Measurements from ENCODE around the gene BATF3. TPM values are rescaled to one million over a fixed set of nuclear protein-coding genes. Genes with fewer than 3 reads are reported as not detected.

BATF3 gene
- total RNA-seq, 3 donors from 2014 or later (not counting 1 experiment from before 2014, with no cell fraction given) = 0.25 to 3.6 (median 1.2) TPM

- WGBS (ENCODE audit: insufficient coverage) = 85% methylated on average over 4 of the region's 7 CpGs
- intact Hi-C loops (cut with micrococcal nuclease) = no loop called here
- H3K4me3 ChIP-seq (ENCODE audit: low read length) = no peak overlapping the region
- Mint-ChIP-seq H3K4me3 (no peak overlapping the region), H3K27me3 (ENCODE audit: low read depth in 2 of 2) (peaks cover 23 to 40% of the 10 kb centered on the region in 2 donors), H3K4me1 (peaks cover 17 to 23% of the 10 kb centered on the region in 2 donors), H3K27ac (no peak overlapping the region), H3K9me3 (no peaks in the 10 kb centered on the region), H3K36me3 (no peaks in the 10 kb centered on the region)
- H3K4me1 ChIP-seq (ENCODE audit: control insufficient read depth, insufficient read depth, low read length) = peaks cover 28% of the 10 kb centered on the region
- no peaks in the 10 kb centered on the region for H3K27me3 ChIP-seq (ENCODE audit: control insufficient read depth, insufficient read depth, low read length)
- no peaks in the 10 kb centered on the region for H3K36me3 ChIP-seq (ENCODE audit: control insufficient read depth, insufficient read depth, low read length)
- no peaks in the 10 kb centered on the region for H3K9me3 ChIP-seq (ENCODE audit: control insufficient read depth, insufficient read depth, low read length)
- TF ChIP-seq CTCF (IDR thresholded peaks at IDR 0.05) = no peak
- no peak for DNase-seq
- H3K27ac ChIP-seq (ENCODE audit: low read length) = no peak overlapping the region
- no peak for ATAC-seq
These were observed 29.3 kb downstream of the BATF3 start for GRCh38 chr1:212670301-212670700.

GRCh38 chr1:212669600-212669999 lies 30.0 kb downstream of the BATF3 start:
- Histone ChIP-seq H3K36me3 (ENCODE audit: control insufficient read depth, insufficient read depth, low read length) (no peaks in the 10 kb centered on the region), H3K27me3 (ENCODE audit: control insufficient read depth, insufficient read depth, low read length) (no peaks in the 10 kb centered on the region), H3K9me3 (ENCODE audit: control insufficient read depth, insufficient read depth, low read length) (no peaks in the 10 kb centered on the region), H3K4me3 (ENCODE audit: low read length) (no peak overlapping the region), H3K4me1 (ENCODE audit: control insufficient read depth, insufficient read depth, low read length) (peaks cover 34% of the 10 kb centered on the region), H3K27ac (ENCODE audit: low read length) (no peak overlapping the region)
- Mint-ChIP-seq H3K4me3 (no peak overlapping the region), H3K9me3 (no peaks in the 10 kb centered on the region), H3K27ac (no peak overlapping the region), H3K36me3 (no peaks in the 10 kb centered on the region), H3K27me3 (ENCODE audit: low read depth in 2 of 2) (peaks cover 20 to 35% of the 10 kb centered on the region in 2 donors), H3K4me1 (peaks cover 17 to 28% of the 10 kb centered on the region in 2 donors)
- no peak for DNase-seq
- 95% methylated on average over 8 of the region's 8 CpGs for WGBS (ENCODE audit: insufficient coverage)
- no peak for TF ChIP-seq CTCF (IDR thresholded peaks at IDR 0.05)
- intact Hi-C loops (cut with micrococcal nuclease) = no loop called here
- ATAC-seq = no peak

GRCh38 chr1:212669102-212669501 lies 30.5 kb downstream of the BATF3 start:
- no peak for TF ChIP-seq CTCF (IDR thresholded peaks at IDR 0.05)
- no peak overlapping the region for H3K27ac Mint-ChIP-seq
- H3K27me3 Mint-ChIP-seq (ENCODE audit: low read depth in 2 of 2) = peaks cover 20 to 31% of the 10 kb centered on the region in 2 donors
- Histone ChIP-seq H3K4me1 (ENCODE audit: control insufficient read depth, insufficient read depth, low read length) (peaks cover 34% of the 10 kb centered on the region), H3K9me3 (ENCODE audit: control insufficient read depth, insufficient read depth, low read length) (no peaks in the 10 kb centered on the region), H3K4me3 (ENCODE audit: low read length) (no peak overlapping the region), H3K36me3 (ENCODE audit: control insufficient read depth, insufficient read depth, low read length) (no peaks in the 10 kb centered on the region), H3K27me3 (ENCODE audit: control insufficient read depth, insufficient read depth, low read length) (no peaks in the 10 kb centered on the region), H3K27ac (ENCODE audit: low read length) (no peak overlapping the region)
- WGBS (ENCODE audit: insufficient coverage) = 81% methylated on average over 2 of the region's 2 CpGs
- peaks cover 17 to 28% of the 10 kb centered on the region in 2 donors for H3K4me1 Mint-ChIP-seq
- no peak for ATAC-seq
- no peaks in the 10 kb centered on the region for H3K36me3 Mint-ChIP-seq
- intact Hi-C loops (cut with micrococcal nuclease) = no loop called here
- no peaks in the 10 kb centered on the region for H3K9me3 Mint-ChIP-seq
- DNase-seq = no peak
- H3K4me3 Mint-ChIP-seq = no peak overlapping the region

GRCh38 chr1:212668477-212668876 lies 31.2 kb downstream of the BATF3 start:
- no peak overlapping the region for H3K27ac ChIP-seq (ENCODE audit: low read length)
- no peaks in the 10 kb centered on the region for H3K36me3 ChIP-seq (ENCODE audit: control insufficient read depth, insufficient read depth, low read length)
- intact Hi-C loops (cut with micrococcal nuclease) = no loop called here
- DNase-seq (no peak), ATAC-seq (no peak)
- no peak for TF ChIP-seq CTCF (IDR thresholded peaks at IDR 0.05)
- Mint-ChIP-seq H3K36me3 (no peaks in the 10 kb centered on the region), H3K4me3 (no peak overlapping the region), H3K9me3 (no peaks in the 10 kb centered on the region), H3K27ac (no peak overlapping the region), H3K27me3 (ENCODE audit: low read depth in 2 of 2) (peaks cover 20 to 31% of the 10 kb centered on the region in 2 donors), H3K4me1 (peaks cover 17 to 28% of the 10 kb centered on the region in 2 donors)
- no peaks in the 10 kb centered on the region for H3K27me3 ChIP-seq (ENCODE audit: control insufficient read depth, insufficient read depth, low read length)
- 94% methylated on average over 5 of the region's 5 CpGs for WGBS (ENCODE audit: insufficient coverage)
- H3K4me3 ChIP-seq (ENCODE audit: low read length) = no peak overlapping the region
- no peaks in the 10 kb centered on the region for H3K9me3 ChIP-seq (ENCODE audit: control insufficient read depth, insufficient read depth, low read length)
- H3K4me1 ChIP-seq (ENCODE audit: control insufficient read depth, insufficient read depth, low read length) = peaks cover 34% of the 10 kb centered on the region
